OCI-LY1 (cell line): ENCODE measurements around the gene CDV3.
A peak's percentile ranks its signal among the peaks of the same experiment; 100 is the strongest.
"Not testable (repeated sequence)": the region's sequence is repeated elsewhere in the genome, so short reads cannot be mapped to it uniquely, and the experiment has no call there.

ENCODE experiments used
- H2AFZ ChIP-seq: fragments of 200-600 bp; sonication (generic), shearing (Covaris generic); 2 replicates; pipeline ENCODE4 v1.6.0; 2014; ENCODE audit warnings: antibody characterized with exemption, mild to moderate bottlenecking, low read length
- H3F3A ChIP-seq: fragments of 200-600 bp; sonication (generic), shearing (Covaris generic); 2 replicates; pipeline ENCODE4 v1.6.0; 2014; ENCODE audit warnings: mild to moderate bottlenecking, antibody characterized with exemption, low read length, moderate library complexity; ENCODE audit not compliant: insufficient read depth
- H3K27ac ChIP-seq: fragments of 200-600 bp; sonication (generic); 2 replicates; pipeline ENCODE4 v1.5.1; 2014; ENCODE audit warnings: low read length, mixed run types, mild to moderate bottlenecking, low read depth; ENCODE audit not compliant: poor library complexity, severe bottlenecking
- H3K27me3 ChIP-seq: fragments of 200-600 bp; sonication (generic); 2 replicates; pipeline ENCODE4 v1.6.0; 2014; ENCODE audit warnings: antibody characterized with exemption, mild to moderate bottlenecking, low read length, moderate library complexity; ENCODE audit not compliant: insufficient read depth
- H3K36me3 ChIP-seq: fragments of 200-600 bp; sonication (generic); 2 replicates; pipeline ENCODE4 v1.6.1; 2014; ENCODE audit warnings: mild to moderate bottlenecking, antibody characterized with exemption, low read length, moderate library complexity, mixed read lengths; ENCODE audit not compliant: insufficient read depth
- H3K4me1 ChIP-seq: fragments of 200-600 bp; sonication (generic); 2 replicates; pipeline ENCODE4 v1.5.1; 2014; ENCODE audit warnings: mild to moderate bottlenecking, low read length, moderate library complexity; ENCODE audit not compliant: insufficient read depth, severe bottlenecking
- H3K4me2 ChIP-seq: fragments of 200-600 bp; sonication (generic), shearing (Covaris generic); 2 replicates; pipeline ENCODE4 v1.6.1; 2014; ENCODE audit warnings: low read length
- H3K4me3 ChIP-seq: fragments of 200-600 bp; sonication (generic); 2 replicates; pipeline ENCODE4 v1.5.1; 2014; ENCODE audit warnings: low read length, low read depth, mild to moderate bottlenecking, mixed read lengths; ENCODE audit not compliant: poor library complexity, severe bottlenecking
- H3K79me2 ChIP-seq: fragments of 200-600 bp; shearing (Covaris generic); 2 replicates; pipeline ENCODE4 v1.6.1; 2016; ENCODE audit warnings: mixed run types, low read length, mixed read lengths; ENCODE audit not compliant: insufficient read depth
- H3K9ac ChIP-seq: fragments of 200-600 bp; sonication (generic), shearing (Covaris generic); 2 replicates; pipeline ENCODE4 v1.6.1; 2014; ENCODE audit warnings: mild to moderate bottlenecking, low read length, mixed read lengths
- H3K9me2 ChIP-seq: fragments of 200-600 bp; sonication (generic), shearing (Covaris generic); 2 replicates; pipeline ENCODE4 v1.6.1; 2014; ENCODE audit warnings: low read depth, mild to moderate bottlenecking, low read length, mixed read lengths
- H3K9me3 ChIP-seq: fragments of 200-600 bp; shearing (Covaris generic); 2 replicates; pipeline ENCODE4 v1.6.1; 2014; ENCODE audit warnings: low read length, mixed read lengths
- H4K20me1 ChIP-seq: fragments of 200-600 bp; sonication (generic), shearing (Covaris generic); 2 replicates; pipeline ENCODE4 v1.6.0; 2016; ENCODE audit warnings: mild to moderate bottlenecking, low read length; ENCODE audit not compliant: insufficient read depth
- CTCF ChIP-seq: fragments of 200-600 bp; sonication (generic), shearing (Covaris generic); IDR thresholded peaks from 2 replicates; pipeline ENCODE4 v1.5.1; 2017; ENCODE audit warnings: mild to moderate bottlenecking, antibody characterized with exemption, low read length, moderate library complexity, mixed read lengths
- EZH2 ChIP-seq: fragments of 200-600 bp; sonication (generic), shearing (Covaris generic); IDR thresholded peaks from 2 replicates; pipeline ENCODE4 v1.8.0; 2017; ENCODE audit warnings: borderline replicate concordance, mixed run types, mild to moderate bottlenecking, antibody characterized with exemption, low read length, moderate library complexity, mixed read lengths

The CDV3 gene

GRCh38 chr3:133573629-133574194 lies at the start of gene CDV3:
CDV3 (plus strand) TSS chr3:133573686; CDS start chr3:133574045, 359 bp downstream.
- Histone ChIP-seq H3K4me2 (peak within 1 kb of the TSS; percentile 88), H3K36me3 (peaks cover 42% of the 10 kb centered on the region), H2AFZ (no peak within 1 kb of the TSS), H3K4me3 (peak within 1 kb of the TSS; percentile 78), H3K4me1 (peaks cover 53% of the 10 kb centered on the region), H4K20me1 (no peaks in the 10 kb centered on the region), H3K9me2 (no peaks in the 10 kb centered on the region), H3K27me3 (no peaks in the 10 kb centered on the region), H3K27ac (peak within 1 kb of the TSS; percentile 97), H3F3A (0 out of 2 replicates have a peak, but pooled peaks cover 3% of the 10 kb centered on the region), H3K9ac (peak within 1 kb of the TSS; percentile 83), H3K79me2 (peaks cover 44% of the 10 kb centered on the region), H3K9me3 (no peaks in the 10 kb centered on the region)
- no peak for TF ChIP-seq CTCF
- TF ChIP-seq EZH2 = no peak

GRCh38 chr3:133523758-133524157 lies 49.7 kb upstream of the CDV3 start:
- H4K20me1 ChIP-seq, H3K79me2 ChIP-seq, H2AFZ ChIP-seq, H3K4me2 ChIP-seq, H3K9ac ChIP-seq, H3K36me3 ChIP-seq, H3F3A ChIP-seq, H3K9me2 ChIP-seq, H3K4me3 ChIP-seq, H3K9me3 ChIP-seq, H3K27me3 ChIP-seq: not testable (repeated sequence)
- Histone ChIP-seq H3K4me1 (peaks cover 46% of the 10 kb centered on the region), H3K27ac (peak overlapping the region; percentile 11)

GRCh38 chr3:133525435-133525834 lies 48.1 kb upstream of the CDV3 start:
- Histone ChIP-seq H4K20me1 (no peaks in the 10 kb centered on the region), H3K36me3 (no peaks in the 10 kb centered on the region), H3K4me1 (peaks cover 46% of the 10 kb centered on the region), H3K4me2 (0 out of 2 replicates have a peak overlapping the region, but pooled peaks have one; percentile 7), H3K9me3 (no peaks in the 10 kb centered on the region; the same call in 1 of the 2 replicates), H3K27me3 (no peaks in the 10 kb centered on the region), H2AFZ (no peak overlapping the region), H3K79me2 (no peaks in the 10 kb centered on the region), H3K27ac (peak overlapping the region; percentile 80), H3K9me2 (no peaks in the 10 kb centered on the region), H3K4me3 (no peak overlapping the region), H3K9ac (no peak overlapping the region), H3F3A (no peaks in the 10 kb centered on the region)
- TF ChIP-seq CTCF (no peak), EZH2 (no peak)
